Measurements from ENCODE around the gene KLF9.

DNA sequence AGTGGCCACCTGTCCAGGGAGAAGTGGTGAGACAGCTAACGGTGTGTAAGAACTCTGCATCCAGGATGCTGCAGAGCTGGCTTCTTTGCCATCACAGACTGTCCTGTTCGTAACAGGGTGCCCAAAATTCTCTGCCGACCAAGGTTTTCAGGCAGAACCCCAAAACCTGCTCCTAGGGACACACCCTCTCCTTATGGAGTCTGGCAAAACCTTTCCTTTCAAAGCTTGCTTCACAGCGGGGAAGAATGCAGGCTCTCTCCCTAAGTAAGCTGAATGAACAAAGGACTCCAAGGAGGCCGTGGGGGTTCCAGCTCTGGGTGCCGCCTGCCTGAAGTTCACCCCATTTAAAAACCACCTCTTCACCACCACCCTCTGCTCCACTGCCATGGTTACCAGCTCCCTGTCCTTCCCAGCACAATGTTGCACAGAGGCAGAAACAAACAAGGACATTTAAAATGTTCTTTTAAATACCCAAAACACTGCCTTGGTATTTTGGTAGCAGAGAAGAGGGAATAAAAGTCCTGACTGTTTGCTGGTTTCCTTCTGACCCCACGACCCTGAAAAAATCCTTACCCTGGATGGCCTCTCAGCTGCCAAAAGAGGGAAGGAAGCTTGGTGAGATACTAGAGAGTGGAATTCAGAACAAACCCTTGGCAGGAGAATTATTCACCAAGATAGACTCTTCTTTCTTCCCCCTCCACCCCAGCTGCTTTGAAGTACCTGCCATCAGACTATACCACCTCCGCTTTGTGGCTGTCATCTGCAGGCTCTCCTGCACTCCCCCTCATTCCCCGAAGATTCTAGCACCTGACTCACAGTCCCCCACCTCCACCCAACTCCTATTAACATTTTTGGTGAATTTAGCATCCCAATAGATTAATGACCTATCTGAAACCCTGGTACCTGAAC lies 7.1 kb upstream of the KLF9 start:
- TF ChIP-seq, protein P1, sequence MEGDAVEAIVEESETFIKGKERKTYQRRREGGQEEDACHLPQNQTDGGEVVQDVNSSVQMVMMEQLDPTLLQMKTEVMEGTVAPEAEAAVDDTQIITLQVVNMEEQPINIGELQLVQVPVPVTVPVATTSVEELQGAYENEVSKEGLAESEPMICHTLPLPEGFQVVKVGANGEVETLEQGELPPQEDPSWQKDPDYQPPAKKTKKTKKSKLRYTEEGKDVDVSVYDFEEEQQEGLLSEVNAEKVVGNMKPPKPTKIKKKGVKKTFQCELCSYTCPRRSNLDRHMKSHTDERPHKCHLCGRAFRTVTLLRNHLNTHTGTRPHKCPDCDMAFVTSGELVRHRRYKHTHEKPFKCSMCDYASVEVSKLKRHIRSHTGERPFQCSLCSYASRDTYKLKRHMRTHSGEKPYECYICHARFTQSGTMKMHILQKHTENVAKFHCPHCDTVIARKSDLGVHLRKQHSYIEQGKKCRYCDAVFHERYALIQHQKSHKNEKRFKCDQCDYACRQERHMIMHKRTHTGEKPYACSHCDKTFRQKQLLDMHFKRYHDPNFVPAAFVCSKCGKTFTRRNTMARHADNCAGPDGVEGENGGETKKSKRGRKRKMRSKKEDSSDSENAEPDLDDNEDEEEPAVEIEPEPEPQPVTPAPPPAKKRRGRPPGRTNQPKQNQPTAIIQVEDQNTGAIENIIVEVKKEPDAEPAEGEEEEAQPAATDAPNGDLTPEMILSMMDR (IDR thresholded peaks at IDR 0.05; ENCODE audit: low read depth, low read length) = no peak
- TF ChIP-seq EZH2phosphoT487 (IDR thresholded peaks at IDR 0.05; ENCODE audit: low read depth) = no peak

Measured in OCI-LY3 (cell line).